Esophagus squamous epithelium (tissue), 4 donors: ENCODE results near the gene FAM234A.

Experiments used
- CTCF ChIP-seq, 6 experiments: fragments of 450-650 bp in 4 of 6; fragments of 200-600 bp in 2 of 6; sonication (generic) in 2 of 6; IDR thresholded peaks; one replicate each; pipeline ENCODE4 v1.5.1; 2016 to 2019; ENCODE audit warnings: antibody characterized with exemption in 6 of 6, mild to moderate bottlenecking in 4 of 6, moderate library complexity in 4 of 6
- POLR2A ChIP-seq, 4 donors: fragments of 450-650 bp; IDR thresholded peaks; one replicate each; pipeline ENCODE4 v1.6.1; 2017; ENCODE audit warnings: antibody characterized with exemption in 4 of 4, mild to moderate bottlenecking in 4 of 4, moderate library complexity in 3 of 4

GRCh38 chr16:275041-275641, 40.5 kb downstream of the FAM234A start:
- TF ChIP-seq CTCF (IDR thresholded peaks at IDR 0.05), result no peak
- no peak for TF ChIP-seq POLR2A (IDR thresholded peaks at IDR 0.05)
